ENCODE results near the gene ERMARD. TPM values are rescaled to one million over a fixed set of nuclear protein-coding genes. Genes with fewer than 3 reads are reported as not detected.

ERMARD gene
- total RNA-seq, 1 experiment from 2014 or later, result 13.6 TPM

DNA sequence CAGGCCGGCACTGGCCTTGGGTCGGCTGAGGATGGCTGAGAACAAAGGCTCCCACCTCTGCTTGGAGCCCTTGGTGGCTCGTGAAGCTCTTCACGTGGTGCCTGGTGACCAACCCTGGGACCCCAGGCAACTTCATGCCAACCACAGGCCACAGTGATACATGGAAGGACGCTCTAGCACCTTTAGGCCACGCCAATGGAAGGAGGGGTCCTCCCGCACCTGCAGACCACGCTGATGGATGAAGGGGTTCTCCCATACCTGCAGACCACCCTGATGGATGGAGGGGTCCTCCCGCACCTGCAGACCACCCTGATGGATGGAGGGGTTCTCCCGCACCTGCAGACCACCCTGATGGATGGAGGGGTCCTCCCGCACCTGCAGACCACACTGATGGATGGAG is 62.5 kb downstream of the ERMARD start:
- peaks cover 5% of the 10 kb centered on the region for H3K27me3 Mint-ChIP-seq (ENCODE audit: low read depth)
- Histone ChIP-seq H4K20me1 (ENCODE audit: control insufficient read depth, insufficient read depth, insufficient read length) (no peaks in the 10 kb centered on the region), H3K9me3 (ENCODE audit: control insufficient read depth, low read depth, low read length) (no peaks in the 10 kb centered on the region), H3K14ac (ENCODE audit: insufficient read depth, low read length) (no peak overlapping the region), H3K9ac (ENCODE audit: extremely low read depth, insufficient read length, low read length) (no peak overlapping the region), H2BK5ac (ENCODE audit: insufficient read length, low read length) (no peak overlapping the region), H3K4ac (ENCODE audit: low read depth, low read length) (no peak overlapping the region), H2BK120ac (ENCODE audit: low read depth, low read length, poor library complexity, severe bottlenecking) (no peak overlapping the region), H3K27me3 (ENCODE audit: insufficient read depth, low read length) (no peaks in the 10 kb centered on the region), H3K4me1 (ENCODE audit: insufficient read depth, low read length) (no peaks in the 10 kb centered on the region), H3K27ac (ENCODE audit: insufficient read length, low read depth, low read length) (no peak overlapping the region), H2AK5ac (ENCODE audit: insufficient read length, low read length) (no peak overlapping the region), H3K79me1 (ENCODE audit: insufficient read depth, low read depth, low read length, poor library complexity, severe bottlenecking) (no peaks in the 10 kb centered on the region), H3K23ac (ENCODE audit: insufficient read length, low read depth, low read length) (no peak overlapping the region), H3K18ac (ENCODE audit: insufficient read length, low read depth, low read length) (no peak overlapping the region), H3K56ac (ENCODE audit: insufficient read length, low read depth, low read length) (no peak overlapping the region), H3K23me2 (ENCODE audit: insufficient read length, low read depth, low read length, poor library complexity, severe bottlenecking) (no peaks in the 10 kb centered on the region), H2AFZ (ENCODE audit: low read length) (no peak overlapping the region), H3T11ph (ENCODE audit: low read length) (no peak overlapping the region), H2BK20ac (ENCODE audit: low read depth, low read length, poor library complexity, severe bottlenecking) (no peak overlapping the region), H4K91ac (ENCODE audit: insufficient read length, low read depth, low read length) (no peak overlapping the region), H3K4me2 (ENCODE audit: insufficient read depth, insufficient read length, low read length) (no peak overlapping the region), H2BK15ac (ENCODE audit: low read depth, low read length) (no peak overlapping the region), H3K79me2 (ENCODE audit: insufficient read depth, low read length) (no peaks in the 10 kb centered on the region), H2BK12ac (ENCODE audit: insufficient read length, low read depth, low read length) (no peak overlapping the region), H4K8ac (replicated peaks; ENCODE audit: insufficient read length, low read depth, low read length) (no peak overlapping the region), H4K5ac (ENCODE audit: insufficient read length, low read depth, low read length) (no peak overlapping the region)
- H3K27ac Mint-ChIP-seq, result no peak overlapping the region
- H3K4me1 Mint-ChIP-seq, result peaks cover 24 to 30% of the 10 kb centered on the region in 2 experiments
- H3K36me3 Mint-ChIP-seq (ENCODE audit: insufficient read depth in 1 of 3, low read depth in 3 of 3), result peaks cover 5 to 26% (median 8%) of the 10 kb centered on the region in 3 experiments
- TF ChIP-seq, protein P1, sequence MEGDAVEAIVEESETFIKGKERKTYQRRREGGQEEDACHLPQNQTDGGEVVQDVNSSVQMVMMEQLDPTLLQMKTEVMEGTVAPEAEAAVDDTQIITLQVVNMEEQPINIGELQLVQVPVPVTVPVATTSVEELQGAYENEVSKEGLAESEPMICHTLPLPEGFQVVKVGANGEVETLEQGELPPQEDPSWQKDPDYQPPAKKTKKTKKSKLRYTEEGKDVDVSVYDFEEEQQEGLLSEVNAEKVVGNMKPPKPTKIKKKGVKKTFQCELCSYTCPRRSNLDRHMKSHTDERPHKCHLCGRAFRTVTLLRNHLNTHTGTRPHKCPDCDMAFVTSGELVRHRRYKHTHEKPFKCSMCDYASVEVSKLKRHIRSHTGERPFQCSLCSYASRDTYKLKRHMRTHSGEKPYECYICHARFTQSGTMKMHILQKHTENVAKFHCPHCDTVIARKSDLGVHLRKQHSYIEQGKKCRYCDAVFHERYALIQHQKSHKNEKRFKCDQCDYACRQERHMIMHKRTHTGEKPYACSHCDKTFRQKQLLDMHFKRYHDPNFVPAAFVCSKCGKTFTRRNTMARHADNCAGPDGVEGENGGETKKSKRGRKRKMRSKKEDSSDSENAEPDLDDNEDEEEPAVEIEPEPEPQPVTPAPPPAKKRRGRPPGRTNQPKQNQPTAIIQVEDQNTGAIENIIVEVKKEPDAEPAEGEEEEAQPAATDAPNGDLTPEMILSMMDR (conservative IDR thresholded peaks at IDR 0.05), result no peak
- no CpG with 5 or more reads among the region's 11 CpGs for WGBS (ENCODE audit: extremely low coverage, insufficient read length, low lambda C conversion rate)
- no peak for DNase-seq
- H3K9me3 Mint-ChIP-seq, result peaks cover 26 to 30% of the 10 kb centered on the region in 2 experiments
- no peak overlapping the region for H3K4me3 Mint-ChIP-seq
